GM15510 (cell line): ENCODE results near the gene NPAS3.

ENCODE experiments used
- POLR2A ChIP-seq: IDR thresholded peaks from 3 replicates; pipeline ENCODE4 v1.6.1; 2011; ENCODE audit warnings: borderline replicate concordance; ENCODE audit not compliant: insufficient read length; ENCODE audit errors: extremely low read depth

The NPAS3 gene

GRCh38 chr14:32980178-32980901, 41.7 kb downstream of the NPAS3 start:
- TF ChIP-seq POLR2A: no peak

GRCh38 chr14:32980902-32981501, 42.3 kb downstream of the NPAS3 start:
- no peak for TF ChIP-seq POLR2A

- TF ChIP-seq POLR2A: no peak
These were observed 45.7 kb downstream of the NPAS3 start for GRCh38 chr14:32984241-32984930.

DNA sequence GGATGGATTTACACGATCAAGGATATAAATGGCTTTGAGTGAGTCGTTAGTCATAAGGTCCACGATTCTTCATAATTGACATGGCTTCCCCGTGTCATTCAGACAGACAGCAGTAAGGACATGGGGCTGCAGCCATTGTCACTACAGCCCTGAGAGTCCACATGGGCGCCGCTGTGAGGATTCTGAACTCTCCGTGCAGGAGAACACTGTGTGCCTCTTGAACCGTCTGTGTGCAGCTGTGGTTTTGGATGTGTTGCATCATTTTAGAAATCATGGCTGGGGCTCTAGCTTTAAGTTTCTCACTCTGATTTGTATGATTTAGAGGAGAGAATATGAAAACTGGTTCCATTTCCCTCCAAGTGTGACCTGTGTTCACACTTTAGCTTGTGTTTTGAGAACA, 47.2 kb downstream of the NPAS3 start:
- TF ChIP-seq POLR2A: no peak

DNA sequence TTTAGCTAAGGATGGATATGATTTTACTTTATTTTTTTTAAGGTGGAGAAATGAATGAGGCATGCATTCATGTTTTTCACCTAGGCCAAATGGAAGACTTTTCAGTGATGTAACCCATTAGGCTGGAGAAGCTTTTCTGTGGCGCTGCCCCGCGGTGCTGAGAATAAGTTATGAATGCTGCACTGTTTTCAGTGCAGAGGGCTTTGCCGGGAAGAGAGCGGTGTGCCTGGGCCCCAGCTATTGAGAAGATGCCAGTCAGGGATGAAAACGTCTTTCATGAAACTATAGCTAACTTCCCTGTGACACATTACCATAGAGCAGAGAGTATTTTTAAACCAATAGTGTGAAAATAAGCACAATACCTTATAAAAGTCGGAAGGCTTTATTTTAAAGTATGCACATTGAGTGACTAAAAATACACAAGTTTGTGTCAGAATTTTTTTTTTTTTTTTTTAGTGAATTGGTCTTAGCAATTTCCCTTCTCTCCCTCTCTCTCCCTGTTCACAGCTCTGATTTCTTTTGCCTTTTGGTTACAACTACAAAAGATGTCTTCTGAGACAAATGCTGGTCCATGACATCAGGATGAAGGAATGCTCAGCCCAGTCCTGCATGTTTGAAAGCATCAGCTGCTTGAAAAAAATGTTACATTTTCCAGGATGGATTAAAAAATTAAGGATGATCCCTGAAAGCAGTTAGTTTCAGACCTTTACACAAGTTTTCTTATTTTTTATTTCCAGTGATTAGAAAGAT, 48.3 kb downstream of the NPAS3 start:
- no peak for TF ChIP-seq POLR2A

GRCh38 chr14:32991691-32992090, 53.0 kb downstream of the NPAS3 start:
- TF ChIP-seq POLR2A: no peak

DNA sequence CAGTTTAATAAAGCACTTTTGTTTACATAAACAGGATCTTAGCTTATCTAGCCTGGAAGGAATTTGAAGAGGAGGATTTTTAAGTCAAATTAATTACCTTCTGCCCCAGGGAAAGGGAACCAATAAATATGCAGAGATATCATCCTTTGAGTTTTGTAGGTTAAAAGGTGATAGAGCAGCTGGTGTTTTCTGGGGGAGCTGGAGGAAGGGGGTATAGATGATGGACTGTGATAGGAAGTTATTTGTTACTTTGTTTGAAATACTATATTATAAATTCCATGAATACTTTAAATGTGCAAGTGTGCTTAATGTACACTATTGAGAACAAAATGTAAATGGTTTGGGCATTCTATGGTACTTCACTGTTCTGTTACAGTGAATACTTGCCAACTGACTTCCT, 55.2 kb downstream of the NPAS3 start:
- TF ChIP-seq POLR2A: no peak

GRCh38 chr14:32996343-32996742, 57.7 kb downstream of the NPAS3 start:
- TF ChIP-seq POLR2A: no peak

GRCh38 chr14:32998433-32998832, 59.8 kb downstream of the NPAS3 start:
- no peak for TF ChIP-seq POLR2A

DNA sequence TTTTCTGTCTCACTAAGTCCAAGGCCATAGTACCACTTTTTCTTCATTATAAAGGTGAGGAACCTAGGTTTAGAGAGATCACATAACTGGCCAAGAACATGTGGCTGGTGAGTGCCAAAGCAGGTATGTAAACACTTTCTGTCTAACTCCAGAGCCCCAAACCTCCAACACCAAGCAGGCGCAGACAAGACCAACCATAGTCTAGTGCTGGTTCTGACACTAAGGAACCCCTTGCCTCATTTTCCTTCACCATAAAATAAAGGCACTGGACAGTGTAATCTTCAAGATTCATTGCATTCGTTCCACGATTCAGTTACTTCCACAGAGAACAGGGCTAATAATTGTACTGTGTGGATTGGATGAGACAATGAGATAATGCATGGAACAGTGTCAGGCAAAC, 71.0 kb downstream of the NPAS3 start:
- TF ChIP-seq POLR2A: no peak

- no peak for TF ChIP-seq POLR2A
These were observed 71.8 kb downstream of the NPAS3 start for GRCh38 chr14:33010495-33010894.

DNA sequence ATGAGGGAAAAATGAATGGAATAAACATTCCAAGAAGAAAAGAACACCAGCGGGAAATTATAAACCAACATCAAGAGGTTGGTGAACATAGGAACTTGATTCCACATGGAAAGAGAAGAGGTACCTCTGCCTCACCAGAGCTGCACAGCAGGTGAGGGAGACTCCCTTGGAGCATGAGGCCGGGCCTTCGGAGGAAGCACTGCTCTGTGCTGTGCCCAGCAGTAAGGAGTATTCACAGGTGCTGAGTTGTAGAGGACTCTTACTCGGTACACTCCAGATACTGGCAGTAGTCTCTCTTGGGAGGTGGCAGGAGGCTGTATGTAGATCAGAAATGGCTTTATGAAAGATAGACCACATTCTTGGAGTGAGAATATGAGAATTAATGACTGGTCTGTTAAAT, 76.0 kb downstream of the NPAS3 start:
- no peak for TF ChIP-seq POLR2A

DNA sequence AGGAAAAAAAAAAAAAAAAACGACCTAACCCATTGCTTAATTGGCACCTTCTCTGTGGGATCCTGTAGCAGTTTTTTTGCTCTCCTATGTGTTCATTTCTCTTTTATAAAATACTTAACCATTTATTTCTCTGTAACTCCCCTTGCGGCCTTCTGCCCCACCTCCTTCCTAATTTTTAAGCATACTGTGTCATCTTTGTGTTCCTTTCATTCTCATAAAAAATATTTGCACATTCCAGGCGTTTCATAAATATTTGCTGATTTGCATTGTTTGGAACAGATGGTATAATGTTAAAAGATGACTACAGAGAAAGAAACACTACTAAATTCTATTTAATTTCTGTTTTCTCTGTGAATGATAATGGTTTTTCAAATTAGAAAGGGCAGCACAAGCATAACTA, 77.9 kb downstream of the NPAS3 start:
- no peak for TF ChIP-seq POLR2A

DNA sequence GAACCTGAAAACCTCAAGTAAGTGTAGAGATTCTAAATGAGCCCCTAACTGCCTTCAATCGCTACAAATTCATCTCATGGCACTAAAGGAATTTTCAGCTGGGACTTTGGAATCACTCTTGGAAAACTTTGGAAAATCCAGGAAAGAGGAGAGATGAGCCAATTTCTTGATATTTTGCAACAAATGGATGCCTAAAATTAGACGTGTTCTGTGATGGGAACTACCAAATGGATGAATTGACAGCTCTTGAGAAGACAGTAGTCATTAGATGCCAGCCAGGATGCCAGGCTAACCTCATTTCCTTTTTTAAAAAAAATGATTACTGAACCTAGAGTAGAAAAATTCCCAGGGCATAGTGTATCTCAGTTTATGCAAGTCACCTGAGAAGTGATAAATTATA, 78.3 kb downstream of the NPAS3 start:
- TF ChIP-seq POLR2A: no peak

- TF ChIP-seq POLR2A: no peak
These were observed 80.7 kb downstream of the NPAS3 start for GRCh38 chr14:33019346-33019745.

DNA sequence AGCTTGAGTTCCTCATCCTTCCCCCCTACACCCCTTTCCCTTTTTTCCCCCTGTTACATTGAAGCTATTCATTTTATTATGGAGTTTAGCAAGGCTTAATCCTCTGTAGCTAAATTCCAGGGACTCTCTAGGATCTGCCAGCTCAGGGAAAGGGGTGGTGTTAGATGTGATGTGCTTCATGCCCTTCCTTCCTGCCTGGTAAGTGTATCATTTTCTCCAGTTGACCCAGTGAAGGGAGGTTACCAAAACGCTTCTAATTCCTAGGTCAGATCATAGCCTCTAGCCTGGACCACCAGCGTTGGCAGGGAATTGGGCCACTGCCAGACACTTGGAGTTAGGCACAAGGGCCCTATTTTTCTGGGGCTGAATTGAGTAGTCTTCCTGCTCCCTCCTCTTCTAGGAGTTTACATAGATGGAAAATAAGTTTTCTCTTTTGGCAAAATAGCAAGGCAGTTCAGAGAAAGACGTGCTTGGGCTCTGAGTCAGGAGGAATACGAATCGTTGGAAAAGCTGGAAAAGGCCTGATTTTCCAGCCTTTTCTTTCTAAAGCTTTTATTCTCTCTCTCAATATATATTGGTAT, 88.3 kb downstream of the NPAS3 start:
- no peak for TF ChIP-seq POLR2A

GRCh38 chr14:33029511-33029910, 90.8 kb downstream of the NPAS3 start:
- no peak for TF ChIP-seq POLR2A
